Measurements from ENCODE around the gene HSPG2.
"Not testable (repeated sequence)": the region's sequence is repeated elsewhere in the genome, so short reads cannot be mapped to it uniquely, and the experiment has no call there.

The HSPG2 gene

GRCh38 chr1:21781815-21782348 is 155.2 kb downstream of the HSPG2 start:
- DNase-seq: no peak

- DNase-seq: peak in 1 of 2 donors; percentile 42
These were observed 157.2 kb downstream of the HSPG2 start for GRCh38 chr1:21779613-21780521.

GRCh38 chr1:21778405-21778727 is 158.7 kb downstream of the HSPG2 start:
- no peak for DNase-seq

- DNase-seq: not testable (repeated sequence)
These were observed 160.2 kb downstream of the HSPG2 start for GRCh38 chr1:21776925-21777324.

GRCh38 chr1:21775985-21776562 is 161.0 kb downstream of the HSPG2 start:
- DNase-seq: no peak

GRCh38 chr1:21775550-21775914 is 161.6 kb downstream of the HSPG2 start:
- no peak for DNase-seq

- no peak for DNase-seq
These were observed 162.1 kb downstream of the HSPG2 start for GRCh38 chr1:21774835-21775549.

- DNase-seq: no peak
These were observed 163.5 kb downstream of the HSPG2 start for GRCh38 chr1:21773585-21773984.

Data from stimulated activated CD4-positive, alpha-beta T cell treated with anti-CD3 and anti-CD28 coated beads, Interleukin-2, amount 100 ng/mL, for 48 hours (primary cell).